ENCODE measurements around the gene ALKBH6.
A peak's percentile ranks its signal among the peaks of the same experiment; 100 is the strongest.

Gene ALKBH6

GRCh38 chr19:36014012-36014924, at the start of gene ALKBH6:
ALKBH6 (minus strand) TSS chr19:36014213; CDS start chr19:36013397, 816 bp downstream.
- TF ChIP-seq JUND (IDR thresholded peaks at IDR 0.05; ENCODE audit: low read depth), result no peak
- peak; percentile 96 to 98 for DNase-seq (ENCODE audit: low read depth in 1 of 2, low spot score in 1 of 2)
- in situ Hi-C loops (cut with HindIII; ENCODE audit: low pct_unique_long_range_greater_than_20kb, low sequenced_read_pairs), result no loop called here

- no peak for DNase-seq (ENCODE audit: low read depth in 1 of 2, low spot score in 1 of 2)
- in situ Hi-C loops (cut with HindIII; ENCODE audit: low pct_unique_long_range_greater_than_20kb, low sequenced_read_pairs), result no loop called here
- TF ChIP-seq JUND (IDR thresholded peaks at IDR 0.05; ENCODE audit: low read depth), result no peak
Measured at GRCh38 chr19:36061367-36061766, 47.4 kb upstream of the ALKBH6 start.

- no peak for TF ChIP-seq JUND (IDR thresholded peaks at IDR 0.05; ENCODE audit: low read depth)
- peak; percentile 8 to 28 for DNase-seq (ENCODE audit: low read depth in 1 of 2, low spot score in 1 of 2)
- in situ Hi-C loops (cut with HindIII; ENCODE audit: low pct_unique_long_range_greater_than_20kb, low sequenced_read_pairs), result no loop called here
Measured at GRCh38 chr19:36060430-36060829, 46.4 kb upstream of the ALKBH6 start.

- no peak for DNase-seq (ENCODE audit: low read depth in 1 of 2, low spot score in 1 of 2)
- in situ Hi-C loops (cut with HindIII; ENCODE audit: low pct_unique_long_range_greater_than_20kb, low sequenced_read_pairs), result no loop called here
- no peak for TF ChIP-seq JUND (IDR thresholded peaks at IDR 0.05; ENCODE audit: low read depth)
Measured at GRCh38 chr19:36059180-36059910, 45.3 kb upstream of the ALKBH6 start.

GRCh38 chr19:36058481-36059179, 44.6 kb upstream of the ALKBH6 start:
- in situ Hi-C loops (cut with HindIII; ENCODE audit: low pct_unique_long_range_greater_than_20kb, low sequenced_read_pairs), result no loop called here
- DNase-seq (ENCODE audit: low read depth in 1 of 2, low spot score in 1 of 2), result no peak
- TF ChIP-seq JUND (IDR thresholded peaks at IDR 0.05; ENCODE audit: low read depth), result no peak

- DNase-seq (ENCODE audit: low read depth in 1 of 2, low spot score in 1 of 2), result peak; percentile 91 to 92
- in situ Hi-C loops (cut with HindIII; ENCODE audit: low pct_unique_long_range_greater_than_20kb, low sequenced_read_pairs), result no loop called here
- no peak for TF ChIP-seq JUND (IDR thresholded peaks at IDR 0.05; ENCODE audit: low read depth)
Measured at GRCh38 chr19:36054733-36055686, 41.0 kb upstream of the ALKBH6 start, which contains the start of gene WDR62. WDR62 (plus strand) TSS chr19:36054897; CDS start chr19:36054972, 75 bp downstream.

- DNase-seq (ENCODE audit: low read depth in 1 of 2, low spot score in 1 of 2), result peak; percentile 96 to 98
- no peak for TF ChIP-seq JUND (IDR thresholded peaks at IDR 0.05; ENCODE audit: low read depth)
- in situ Hi-C loops (cut with HindIII; ENCODE audit: low pct_unique_long_range_greater_than_20kb, low sequenced_read_pairs), result no loop called here
Measured at GRCh38 chr19:36054119-36054732, 40.2 kb upstream of the ALKBH6 start, which contains the start of gene THAP8. THAP8 (minus strand) TSS chr19:36054285; CDS start chr19:36054217, 68 bp downstream.

- in situ Hi-C loops (cut with HindIII; ENCODE audit: low pct_unique_long_range_greater_than_20kb, low sequenced_read_pairs), result no loop called here
- TF ChIP-seq JUND (IDR thresholded peaks at IDR 0.05; ENCODE audit: low read depth), result no peak
- DNase-seq (ENCODE audit: low read depth in 1 of 2, low spot score in 1 of 2), result peak in 1 of 2 experiments; percentile 77
Measured at GRCh38 chr19:36051637-36052036, 37.6 kb upstream of the ALKBH6 start.

GRCh38 chr19:36051236-36051635, 37.2 kb upstream of the ALKBH6 start:
- in situ Hi-C loops (cut with HindIII; ENCODE audit: low pct_unique_long_range_greater_than_20kb, low sequenced_read_pairs), result no loop called here
- peak in 1 of 2 experiments; percentile 48 for DNase-seq (ENCODE audit: low read depth in 1 of 2, low spot score in 1 of 2)
- TF ChIP-seq JUND (IDR thresholded peaks at IDR 0.05; ENCODE audit: low read depth), result no peak

- no peak for DNase-seq (ENCODE audit: low read depth in 1 of 2, low spot score in 1 of 2)
Measured at GRCh38 chr19:36049080-36049698, 35.2 kb upstream of the ALKBH6 start.

GRCh38 chr19:36047835-36048234, 33.8 kb upstream of the ALKBH6 start:
- in situ Hi-C loops (cut with HindIII; ENCODE audit: low pct_unique_long_range_greater_than_20kb, low sequenced_read_pairs), result no loop called here
- TF ChIP-seq JUND (IDR thresholded peaks at IDR 0.05; ENCODE audit: low read depth), result no peak
- no peak for DNase-seq (ENCODE audit: low read depth in 1 of 2, low spot score in 1 of 2)

More at GRCh38 chr19:36049080-36049698, 35.2 kb upstream of the ALKBH6 start:
- TF ChIP-seq JUND (IDR thresholded peaks at IDR 0.05; ENCODE audit: low read depth), result no peak
- in situ Hi-C loops (cut with HindIII; ENCODE audit: low pct_unique_long_range_greater_than_20kb, low sequenced_read_pairs), result no loop called here

All from T47D (cell line).